NCI-H128 (cell line): ENCODE data around the gene ARHGEF16.

ENCODE experiments used
- DNase-seq: peaks from one replicate; lab custom pipeline; 2025; ENCODE audit not compliant: unreplicated experiment; lab: John Stamatoyannopoulos, UW

ARHGEF16 gene

DNA sequence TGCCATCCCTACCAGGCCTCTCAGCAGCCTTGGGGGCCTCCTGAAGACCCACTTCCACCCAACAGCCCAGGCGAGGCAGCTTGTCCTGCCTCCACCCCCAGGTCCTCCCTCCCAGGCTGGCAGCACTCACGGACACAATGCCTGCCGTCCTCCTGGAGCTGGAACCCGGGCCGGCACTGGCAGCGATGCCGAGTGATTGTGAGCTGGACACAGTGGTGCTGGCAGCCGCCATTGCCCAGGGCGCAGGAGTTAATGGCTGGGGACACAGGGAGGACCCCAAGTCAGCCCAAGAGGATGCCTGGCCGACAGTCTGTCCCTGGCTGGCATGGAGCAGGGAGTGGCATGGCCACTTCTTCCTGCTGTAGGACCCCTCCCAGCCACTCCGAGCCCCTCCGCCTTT is 60.8 kb downstream of the ARHGEF16 start:
- no peak for DNase-seq

DNA sequence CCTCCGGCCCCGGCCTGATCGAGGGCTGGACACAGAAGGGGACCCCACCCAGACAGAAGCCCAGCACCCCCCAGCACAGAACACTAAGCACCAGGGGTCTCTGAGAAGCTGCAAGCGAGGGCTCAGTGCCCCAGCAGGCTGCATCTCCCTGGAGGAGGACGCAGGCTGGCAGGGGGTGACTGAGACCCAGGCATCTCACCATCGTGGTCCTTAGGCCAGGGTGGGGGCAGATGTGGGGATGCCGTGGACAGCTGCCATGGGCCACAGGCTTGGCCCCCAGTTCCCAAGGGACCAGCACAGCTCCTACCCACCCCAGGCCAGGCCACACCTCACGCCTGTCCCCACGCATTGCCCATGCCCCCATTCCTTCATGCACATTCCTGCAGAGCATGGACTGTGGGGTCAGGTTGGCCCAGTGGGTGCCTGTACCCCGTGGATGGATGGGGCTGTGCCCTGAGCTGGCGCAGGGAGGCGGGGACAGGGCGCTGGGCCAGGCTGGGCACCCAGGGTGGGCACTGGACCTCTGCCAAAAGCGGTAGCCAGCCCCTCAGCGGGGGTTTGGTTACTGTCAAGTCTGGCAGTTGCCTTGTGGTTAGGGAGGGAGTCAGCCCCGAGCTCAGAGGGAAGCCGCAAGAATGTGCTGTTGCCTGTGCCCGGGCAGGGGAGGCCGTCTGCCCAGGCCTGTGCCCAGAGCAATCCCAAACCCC is 61.5 kb downstream of the ARHGEF16 start:
- DNase-seq, result peak; percentile 18

DNA sequence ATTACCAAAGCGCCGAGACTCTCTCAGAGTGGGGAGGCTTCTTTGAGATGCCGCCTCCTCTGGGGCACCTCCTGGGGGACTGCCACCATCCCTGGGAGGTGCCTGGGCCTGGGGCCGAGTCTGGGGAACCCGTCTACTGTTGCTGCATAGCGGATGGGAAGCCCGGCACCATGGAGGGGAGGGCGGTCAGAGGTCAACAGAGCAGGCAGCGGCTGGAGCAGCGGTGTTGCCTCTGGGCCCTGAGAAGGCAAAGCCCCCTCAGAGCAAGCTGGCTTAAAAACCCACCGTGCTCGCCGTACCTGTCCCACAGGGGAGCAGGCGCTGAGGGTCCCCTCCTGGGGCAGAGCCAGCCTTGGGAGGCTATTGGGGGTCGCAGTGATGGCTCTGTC is 62.0 kb downstream of the ARHGEF16 start:
- no peak for DNase-seq

DNA sequence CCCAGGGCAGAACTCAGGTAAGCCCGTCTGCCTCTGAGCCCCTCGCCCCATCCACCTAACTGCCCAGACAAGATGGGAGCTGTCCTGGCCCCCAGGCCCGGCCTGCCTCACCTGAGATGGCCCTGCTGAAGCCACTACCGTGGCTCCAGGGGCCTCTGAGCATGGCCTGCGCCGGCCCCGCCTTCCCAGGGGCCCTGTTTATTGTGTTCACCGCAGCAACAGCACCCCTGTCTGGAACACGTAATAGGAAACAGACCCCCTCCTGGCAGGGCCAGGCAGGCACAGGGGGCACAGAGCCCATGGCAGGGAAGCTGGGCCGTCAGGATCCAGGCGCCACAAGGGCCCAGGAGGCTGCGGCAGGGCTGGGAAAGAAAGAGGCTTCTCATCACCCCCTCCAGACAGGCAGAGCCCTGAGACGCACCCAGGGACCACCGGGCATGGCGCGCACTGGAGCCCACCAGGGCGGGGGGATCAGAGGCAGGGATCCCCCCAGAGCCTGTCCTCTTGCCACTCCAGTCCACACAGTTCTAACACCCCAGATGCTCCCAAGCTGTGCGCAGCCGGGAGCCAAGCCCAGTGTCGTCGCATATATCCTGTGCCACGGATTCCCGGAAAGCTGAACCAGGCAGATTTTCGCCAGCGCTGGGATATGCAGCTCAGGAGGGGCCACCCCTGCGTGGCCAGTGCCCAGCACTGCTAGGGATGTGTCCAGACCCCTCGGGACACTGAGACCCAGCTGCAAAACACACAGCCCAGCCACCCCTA is 62.6 kb downstream of the ARHGEF16 start:
- DNase-seq, result no peak

DNA sequence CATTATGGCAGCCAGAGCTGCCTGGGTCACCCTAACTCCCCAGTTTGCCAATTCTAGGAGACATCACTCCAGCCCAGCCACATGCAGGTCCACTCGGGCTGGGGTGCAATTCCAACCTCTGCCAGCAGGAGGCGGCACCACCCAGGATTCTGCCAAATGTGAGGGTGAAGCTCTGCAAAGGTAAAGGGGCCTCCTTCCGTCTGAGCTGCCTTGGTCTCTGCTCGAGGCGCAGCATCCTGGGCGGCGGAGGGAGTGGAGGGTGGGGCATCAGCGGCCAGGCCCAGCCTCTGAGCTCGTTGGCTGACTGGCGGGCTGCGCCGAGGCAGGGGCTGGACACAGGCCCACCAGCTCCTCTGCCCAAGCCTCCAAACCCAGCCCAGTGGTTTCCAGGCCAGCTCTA is 63.8 kb downstream of the ARHGEF16 start:
- no peak for DNase-seq

DNA sequence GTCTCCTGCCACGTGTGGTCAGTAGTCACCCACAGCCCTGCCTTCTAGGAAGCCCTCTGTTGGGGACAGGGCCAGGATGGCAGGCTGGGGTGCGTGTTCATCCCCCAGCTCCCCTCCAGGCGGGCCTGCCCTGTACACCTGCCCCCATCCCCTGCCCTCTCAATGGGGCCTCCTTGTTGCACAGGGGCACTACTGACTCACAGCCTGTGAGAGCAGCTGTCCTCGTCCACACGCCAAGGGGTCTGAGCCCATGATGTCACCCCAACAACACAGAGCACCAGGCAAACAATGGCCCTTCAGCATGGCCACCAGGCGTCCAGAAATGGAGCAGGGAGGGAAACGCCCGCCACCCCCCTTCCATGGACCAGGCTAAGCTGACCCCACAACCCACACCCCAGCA is 64.3 kb downstream of the ARHGEF16 start:
- DNase-seq, result no peak

DNA sequence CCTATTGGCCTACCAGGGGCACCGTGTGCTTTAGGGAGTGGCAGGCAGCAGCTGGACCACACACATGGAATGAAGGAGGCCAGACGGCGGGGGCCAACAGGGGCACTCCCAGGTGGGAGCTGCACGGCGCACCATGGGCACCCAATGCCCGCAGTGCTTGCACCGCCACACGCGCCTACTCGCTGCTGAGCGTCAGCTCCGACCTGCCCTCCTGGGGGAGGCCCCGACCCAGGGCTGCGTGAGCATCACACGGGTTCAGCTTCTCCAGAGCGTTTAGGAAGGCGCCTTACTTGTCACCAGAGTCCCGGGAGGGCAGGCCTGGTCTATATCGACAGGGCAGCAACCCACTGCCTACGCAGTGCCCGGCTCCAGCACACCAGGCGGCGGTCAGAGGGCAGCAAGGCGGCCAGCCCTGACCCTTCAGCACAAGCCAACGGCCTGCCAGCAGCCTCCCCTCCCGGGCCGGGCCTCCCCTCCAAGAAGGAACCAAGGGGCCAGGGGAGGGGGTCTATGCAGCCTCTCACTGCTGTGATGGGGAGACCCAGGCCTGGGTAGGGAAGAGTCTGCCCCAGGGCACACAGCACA is 64.9 kb downstream of the ARHGEF16 start:
- no peak for DNase-seq

DNA sequence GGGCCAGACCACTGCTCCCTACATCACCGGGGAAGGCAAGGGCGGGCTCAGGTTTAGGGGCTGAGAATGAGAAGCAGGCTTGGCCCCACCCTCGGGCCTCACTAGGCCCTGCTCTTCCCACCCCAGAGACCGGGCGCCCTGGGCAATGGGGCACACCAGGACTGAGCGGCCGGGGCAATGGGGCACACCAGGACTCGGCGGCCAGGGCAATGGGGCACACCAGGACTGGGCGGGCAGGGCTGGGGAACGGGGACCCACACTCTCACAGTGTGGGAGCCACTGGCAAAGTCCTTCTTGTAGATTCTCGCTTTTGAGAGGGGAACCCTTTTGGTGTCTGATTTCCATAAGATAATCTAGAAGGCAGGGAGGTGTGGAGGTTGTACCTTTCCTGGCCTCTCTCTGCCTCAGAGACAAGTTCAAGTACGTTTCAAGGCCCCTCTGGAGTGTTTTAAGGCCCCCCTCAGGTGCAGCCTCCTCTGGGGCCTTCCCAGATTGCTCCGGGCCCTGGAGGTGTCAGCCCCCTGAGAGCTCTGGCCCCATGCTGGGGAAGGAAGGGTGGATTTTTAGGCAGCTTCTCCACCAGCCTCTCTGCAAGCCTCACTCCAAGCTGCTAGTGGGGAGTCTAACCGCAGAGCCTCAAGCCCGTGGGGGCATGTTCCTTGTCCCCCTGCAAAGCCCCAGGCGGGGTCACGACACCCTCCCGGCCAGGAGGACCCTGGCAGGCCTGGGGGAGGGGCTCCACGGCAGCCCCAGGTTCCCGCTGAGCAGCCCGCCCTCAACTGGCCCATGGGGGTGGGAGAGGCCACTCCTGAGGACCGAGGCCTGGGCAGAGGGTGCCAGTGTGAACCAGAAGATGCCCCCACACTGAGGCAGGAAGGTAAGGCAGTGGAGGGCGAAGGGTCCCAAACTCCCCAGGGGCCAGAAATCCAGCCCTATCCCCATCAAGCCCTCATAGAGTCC is 66.2 kb downstream of the ARHGEF16 start:
- DNase-seq, result no peak

DNA sequence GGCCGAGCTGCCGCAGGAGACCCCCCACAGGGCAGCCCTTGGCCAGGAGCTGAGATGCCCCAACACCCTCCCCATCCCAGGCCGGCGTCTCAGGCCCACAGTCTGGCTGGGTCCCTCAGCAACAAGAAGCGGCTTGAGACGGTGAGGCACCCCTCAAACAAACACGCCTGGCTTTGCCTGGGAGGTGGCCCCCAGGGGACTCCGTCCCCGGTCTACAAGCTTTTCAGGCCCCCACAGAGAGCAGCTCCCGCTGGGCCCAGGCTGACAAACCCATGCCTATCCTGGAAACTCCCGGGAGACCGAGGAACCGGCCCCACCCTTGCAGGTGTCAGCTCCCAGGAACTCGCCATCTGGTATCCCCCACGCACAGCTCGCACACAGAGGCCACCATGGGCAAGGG is 67.0 kb downstream of the ARHGEF16 start:
- no peak for DNase-seq

DNA sequence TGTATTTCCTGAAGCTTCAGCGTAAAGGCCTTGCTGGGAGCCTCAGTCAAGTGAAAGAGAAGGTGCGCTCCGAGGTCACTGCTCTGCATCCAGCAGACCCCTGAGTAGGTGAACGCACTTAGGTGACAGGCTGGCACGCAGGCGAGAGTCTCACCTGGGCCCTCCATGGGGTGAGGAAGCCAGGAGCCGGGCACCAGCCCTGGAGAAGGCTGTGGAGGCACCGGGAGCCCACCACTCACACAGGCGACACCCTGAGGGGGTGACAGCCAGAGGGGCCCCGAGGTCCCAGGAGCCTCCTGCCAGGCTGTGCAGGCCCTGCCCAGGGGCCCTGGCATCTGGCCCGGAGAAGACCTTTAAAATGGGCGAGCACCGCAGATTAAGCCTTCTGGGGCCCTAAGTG is 67.6 kb downstream of the ARHGEF16 start:
- no peak for DNase-seq

DNA sequence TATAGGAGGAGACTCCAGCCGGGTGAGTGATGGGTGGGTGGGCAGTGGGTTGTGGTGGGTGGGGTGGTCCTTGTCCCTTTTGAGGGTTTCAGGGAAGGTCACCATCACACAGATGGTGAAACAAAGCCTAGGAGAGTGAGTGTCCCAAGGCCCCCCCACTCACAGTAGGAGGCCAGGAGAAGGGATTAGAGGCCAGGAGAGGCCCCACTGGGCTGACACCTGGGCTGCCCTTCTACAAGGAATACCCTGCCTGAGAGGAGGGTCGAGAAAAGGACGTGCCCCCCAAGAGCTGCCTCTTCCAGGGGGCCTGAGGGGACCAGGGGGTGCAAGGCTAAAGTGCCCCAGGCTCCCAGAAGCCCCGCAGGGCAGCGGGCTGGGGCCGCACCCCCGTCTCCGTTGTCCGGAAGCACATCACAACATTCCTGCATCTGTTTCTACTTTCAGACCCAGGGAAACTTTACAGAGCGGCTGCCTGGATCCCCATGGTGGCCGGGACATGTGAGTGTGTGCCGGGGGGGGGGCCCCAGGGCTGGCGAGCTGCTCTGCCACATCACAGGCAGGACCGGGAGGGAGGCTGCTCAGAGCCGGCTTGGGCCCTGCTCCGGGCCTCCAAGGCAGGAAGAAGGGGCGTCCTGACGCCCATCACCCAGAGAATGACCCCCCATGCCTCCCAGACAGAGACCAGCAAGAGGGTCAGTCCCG is 68.2 kb downstream of the ARHGEF16 start:
- no peak for DNase-seq

DNA sequence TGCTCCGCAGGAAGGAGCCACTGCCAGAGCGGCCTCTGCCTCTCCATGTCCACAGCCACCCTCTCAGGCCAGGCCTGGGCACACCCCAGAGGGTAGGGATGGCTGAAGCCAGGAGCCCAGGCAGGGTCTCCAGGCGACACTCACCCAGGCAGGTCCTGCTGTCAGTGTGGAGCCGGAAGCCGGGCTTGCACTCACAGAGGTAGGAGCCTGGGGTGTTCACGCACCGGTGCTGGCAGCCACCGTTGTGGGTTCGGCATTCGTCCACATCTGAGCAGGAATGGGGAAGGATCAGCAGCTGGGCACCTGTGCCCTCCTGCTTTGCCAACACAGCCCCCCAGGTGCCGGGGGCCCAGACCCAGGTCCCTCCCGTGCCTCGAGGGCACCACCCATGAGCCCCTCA is 69.5 kb downstream of the ARHGEF16 start:
- DNase-seq, result no peak

DNA sequence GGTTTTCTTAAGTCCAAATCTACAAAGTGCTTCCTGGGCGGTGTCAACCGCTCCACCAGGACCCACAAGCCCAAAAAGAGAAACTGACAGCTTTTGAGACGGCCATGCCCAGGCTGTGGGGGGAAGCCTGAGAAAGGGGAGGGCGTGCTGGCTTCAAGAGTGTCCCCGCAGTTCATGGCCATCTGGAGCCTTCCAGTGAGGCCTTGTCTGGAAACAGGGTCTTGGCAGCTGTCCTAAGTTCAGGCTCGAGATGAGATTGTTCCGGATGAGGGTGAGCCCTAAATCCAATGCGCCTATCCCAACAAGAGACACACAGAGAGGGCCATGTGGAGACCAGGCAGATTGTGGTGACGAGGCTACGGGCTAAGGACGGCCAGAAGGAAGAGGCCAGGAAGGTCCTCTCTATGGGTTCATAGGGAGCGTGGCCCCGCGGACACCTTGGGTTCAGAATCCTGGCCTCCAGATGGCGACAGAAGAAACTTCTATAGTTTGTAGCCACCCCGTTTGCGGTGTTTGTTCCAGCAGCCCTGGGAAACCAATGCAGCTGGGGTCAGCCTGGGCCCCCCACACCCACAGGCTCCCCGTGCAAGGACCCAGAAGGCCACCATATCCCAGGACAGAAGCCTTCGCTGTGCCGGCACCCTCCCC is 70.2 kb downstream of the ARHGEF16 start:
- DNase-seq, result no peak

DNA sequence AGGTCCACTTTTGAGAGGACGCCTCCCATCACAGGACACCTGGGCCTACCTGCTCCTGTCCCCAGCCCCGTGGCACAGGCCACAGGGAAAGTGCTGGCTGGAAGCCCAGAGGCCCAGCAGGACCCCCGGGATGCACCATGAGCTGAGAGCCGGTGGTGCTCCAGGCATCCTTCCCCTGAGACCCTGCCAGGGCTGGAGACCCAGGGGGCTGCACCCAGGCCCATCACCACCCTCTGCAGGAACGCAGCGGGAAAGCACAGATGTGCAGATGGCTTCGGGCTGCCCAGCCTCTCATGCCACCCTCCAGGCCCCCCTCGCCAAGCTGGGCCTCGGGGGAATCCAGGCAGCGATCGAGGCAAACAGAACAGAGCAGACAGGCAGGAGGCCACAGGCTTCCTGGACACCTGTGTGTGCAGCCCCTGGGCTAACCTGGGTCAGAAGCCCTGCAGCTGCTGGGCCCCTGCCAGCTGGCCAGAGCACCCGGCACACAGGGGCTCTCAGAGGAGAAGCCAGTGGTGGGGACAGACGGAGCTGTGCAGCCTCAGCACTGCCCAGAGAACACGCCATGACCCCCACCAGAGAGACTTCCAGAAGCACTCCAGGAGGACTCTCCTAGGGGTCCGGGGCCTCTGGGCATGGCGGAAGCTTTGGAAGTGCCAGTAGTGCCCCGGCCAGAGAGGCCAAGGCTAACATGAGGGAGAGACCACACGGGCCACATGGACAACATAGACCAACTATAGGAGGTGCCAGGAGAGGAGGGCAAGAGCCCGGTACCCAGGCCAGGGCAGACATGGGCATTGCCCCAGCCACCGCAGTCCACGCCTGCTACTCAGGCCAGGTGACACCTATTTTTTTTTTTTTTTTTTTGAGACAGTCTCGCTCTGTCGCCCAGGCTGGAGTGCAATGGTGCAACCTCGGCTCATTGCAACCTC is 71.4 kb downstream of the ARHGEF16 start:
- DNase-seq, result no peak

DNA sequence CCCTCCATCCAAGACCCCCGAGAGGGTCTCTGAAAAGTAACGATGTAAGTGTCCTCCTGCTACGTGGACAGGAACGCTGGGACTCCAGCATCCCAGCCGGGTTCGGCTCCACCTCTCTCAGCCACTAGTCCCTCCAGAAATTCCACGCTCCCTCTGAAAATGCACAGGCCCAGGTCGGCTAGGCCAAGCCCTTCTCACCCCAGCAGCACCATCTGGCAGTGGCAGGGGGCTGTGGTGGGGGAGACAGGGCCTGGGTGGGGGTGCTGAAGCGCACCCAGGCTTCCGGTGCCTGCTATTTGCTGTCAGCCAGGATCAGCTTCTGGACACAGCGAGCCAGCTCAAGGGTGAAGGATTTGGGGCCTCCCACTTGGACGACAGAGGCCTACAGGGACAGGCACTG is 73.3 kb downstream of the ARHGEF16 start:
- no peak for DNase-seq

DNA sequence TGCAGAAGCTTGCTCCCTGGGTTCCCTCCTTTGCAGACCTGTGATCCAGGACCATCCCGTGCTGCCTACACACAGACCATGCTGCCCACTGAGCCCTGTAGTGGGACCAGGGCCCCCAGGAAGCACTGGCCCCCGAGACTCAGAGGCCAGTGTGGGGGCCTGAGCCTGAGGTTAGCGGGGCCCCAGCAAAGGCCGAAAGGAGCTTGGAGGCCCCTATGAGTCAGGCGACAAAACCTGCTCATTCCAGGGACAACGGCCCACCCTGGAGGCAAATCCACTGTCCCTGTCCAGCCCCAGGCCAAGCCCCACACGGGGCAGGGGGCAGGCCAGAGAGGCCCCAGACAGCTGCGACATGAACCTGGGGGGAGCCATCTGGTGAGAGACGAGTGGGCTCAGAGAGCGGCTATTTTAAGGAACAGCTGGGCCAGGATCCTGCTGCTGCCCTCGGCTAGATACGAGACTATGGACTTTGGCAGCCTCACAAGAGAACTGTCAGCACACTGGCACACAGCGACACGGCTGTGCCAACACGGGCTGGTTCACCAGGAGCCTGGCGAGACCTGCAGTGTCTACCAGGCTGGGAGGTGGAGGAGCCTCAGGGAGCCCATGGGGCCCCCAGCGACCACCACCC is 74.7 kb downstream of the ARHGEF16 start:
- no peak for DNase-seq

DNA sequence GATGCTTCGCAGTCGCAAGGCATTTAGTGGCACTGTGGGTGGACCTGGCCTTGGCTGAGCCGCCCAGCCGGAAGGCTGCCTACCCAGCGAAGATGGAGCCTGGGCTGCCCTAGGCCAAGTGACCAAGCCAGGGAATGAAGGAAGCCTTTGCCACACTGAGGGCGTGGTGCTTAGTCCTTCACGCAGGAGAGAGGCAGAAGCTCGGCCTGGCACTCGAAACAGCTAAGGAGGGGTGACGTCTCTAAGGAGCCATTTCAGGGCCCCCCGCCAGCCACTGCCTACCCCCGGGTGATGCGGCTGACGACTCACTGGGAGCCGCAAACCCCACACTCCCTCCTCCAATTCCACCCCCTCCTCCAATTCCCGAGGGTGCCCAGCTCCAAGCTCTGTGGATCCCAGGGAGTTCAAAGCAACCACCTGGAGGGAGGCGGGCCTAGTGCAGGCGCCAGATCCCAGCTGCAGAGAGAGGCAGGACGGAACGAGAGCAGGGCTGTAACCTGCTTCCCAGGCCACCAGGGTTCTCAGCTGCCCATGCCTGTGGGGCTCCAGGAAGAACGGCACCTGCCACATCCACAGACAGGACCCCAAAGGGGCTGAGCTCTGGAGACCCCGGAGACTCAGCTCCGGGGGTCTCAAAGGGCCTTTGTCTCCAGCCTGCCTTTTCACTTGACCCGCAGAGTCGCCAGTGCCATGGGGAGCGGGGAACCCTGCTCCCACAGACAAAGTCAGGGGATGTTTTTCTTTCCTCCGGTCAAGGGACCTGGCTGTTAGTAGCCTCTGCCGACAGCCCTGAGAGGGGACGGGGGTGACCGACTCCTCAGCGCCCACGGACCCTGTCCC is 75.8 kb downstream of the ARHGEF16 start:
- peak; percentile 19 for DNase-seq
